Esophagus squamous epithelium (tissue), 5 donors: ENCODE results near the gene INPP5F. TPM values are rescaled to one million over a fixed set of nuclear protein-coding genes. Genes with fewer than 3 reads are reported as not detected.
"Not testable (repeated sequence)": the region's sequence is repeated elsewhere in the genome, so short reads cannot be mapped to it uniquely, and the experiment has no call there.

Experiments used
- DNase-seq: peaks from one replicate; lab custom pipeline; 2025; lab: John Stamatoyannopoulos, UW
- H3K27ac ChIP-seq, 4 donors: fragments of 200-600 bp; sonication (generic); one replicate each; pipeline ENCODE4 v1.5.1; 2016 to 2019; ENCODE audit warnings: mild to moderate bottlenecking in 1 of 4
- H3K27me3 ChIP-seq, 4 donors: fragments of 200-600 bp; sonication (generic); 1 replicate in 3 of 4; 2 replicates in 1 of 4; pipeline versions ENCODE4 v1.5.1 to v1.6.0; 2017 to 2021; ENCODE audit warnings: antibody characterized with exemption in 1 of 4
- H3K36me3 ChIP-seq, 3 donors: fragments of 200-600 bp; sonication (generic); one replicate each; pipeline ENCODE4 v1.5.1; 2016 to 2019
- H3K4me1 ChIP-seq, 3 donors: fragments of 200-600 bp; sonication (generic); one replicate each; pipeline ENCODE4 v1.5.1; 2017 to 2019
- H3K4me3 ChIP-seq, 4 donors: fragments of 200-600 bp; sonication (generic); 1 replicate in 3 of 4; 2 replicates in 1 of 4; pipeline ENCODE4 v1.5.1; 2016 to 2019; ENCODE audit warnings: mild to moderate bottlenecking in 2 of 4, moderate library complexity in 1 of 4
- H3K9me3 ChIP-seq, 3 donors: fragments of 200-600 bp; sonication (generic); one replicate each; pipeline ENCODE4 v1.5.1; 2016 to 2019
- POLR2A ChIP-seq, 4 donors: fragments of 450-650 bp; IDR thresholded peaks; one replicate each; pipeline ENCODE4 v1.6.1; 2017; ENCODE audit warnings: antibody characterized with exemption in 4 of 4, mild to moderate bottlenecking in 4 of 4, moderate library complexity in 3 of 4
- WGBS, 2 donors: methylation state at CpG; one replicate each; pipeline ENCODE4 v1.1.5; 2018; 5-methylcytosine and 5-hydroxymethylcytosine counted together
- intact Hi-C: fragments of 100-400 bp; cut with DNase I; formaldehyde crosslinking; loops from one replicate; pipeline ENCODE4 v1.15.0; 2022
- total RNA-seq, 4 donors: library from RNA; depleted of rRNA; stranded (reverse); fragments of >200 nt; gene quantifications; one replicate each; pipeline ENCODE4 v1.1.0, GENCODE V29; 2016
- TF ChIP-seq, protein P1 (sequence below), 6 experiments: fragments of 450-650 bp in 4 of 6; fragments of 200-600 bp in 2 of 6; sonication (generic) in 2 of 6; IDR thresholded peaks; one replicate each; pipeline ENCODE4 v1.5.1; 2016 to 2019; ENCODE audit warnings: antibody characterized with exemption in 6 of 6, mild to moderate bottlenecking in 4 of 6, moderate library complexity in 4 of 6
- donor health status: DM: yes; HTN: yes; CAD: no.

Gene INPP5F
- total RNA-seq, 4 donors from 2014 or later: 5.3 to 11.4 (median 9.4) TPM

DNA sequence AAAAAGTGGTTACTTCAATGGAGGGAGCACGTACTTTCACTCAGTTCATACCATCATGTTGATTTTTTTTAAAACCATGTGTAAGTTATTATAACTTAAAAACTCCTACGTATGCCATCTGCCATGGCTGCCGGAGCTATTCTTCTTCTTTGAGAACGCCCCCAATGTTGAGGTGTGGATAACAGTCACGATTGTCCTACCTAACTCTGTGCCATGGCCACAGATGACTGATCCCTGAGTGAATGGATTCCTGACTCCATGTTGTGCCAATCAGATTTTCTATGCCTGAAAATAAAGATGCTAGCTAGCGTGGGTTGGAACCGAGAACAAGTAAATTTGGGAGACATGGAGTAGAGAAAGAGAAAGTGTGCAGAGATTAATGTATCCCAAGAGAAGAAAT lies 141.5 kb downstream of the INPP5F start:
- WGBS, 2 donors: 78 to 80% methylated on average over 7 of the region's 7 CpGs
- intact Hi-C loops: loop anchor here (10.0 kb wide), 2 partner anchors 123 to 183 kb away; no protein-coding TSS in a partner anchor
- Histone ChIP-seq H3K27ac (no peak overlapping the region), H3K4me1 (peaks cover 6 to 49% (median 17%) of the 10 kb centered on the region in 3 donors), H3K4me3 (no peak overlapping the region), H3K27me3 (no peaks in the 10 kb centered on the region), H3K9me3 (no peaks in the 10 kb centered on the region), H3K36me3 (no peaks in the 10 kb centered on the region)
- TF ChIP-seq POLR2A (IDR thresholded peaks at IDR 0.05): no peak
- TF ChIP-seq, protein P1, sequence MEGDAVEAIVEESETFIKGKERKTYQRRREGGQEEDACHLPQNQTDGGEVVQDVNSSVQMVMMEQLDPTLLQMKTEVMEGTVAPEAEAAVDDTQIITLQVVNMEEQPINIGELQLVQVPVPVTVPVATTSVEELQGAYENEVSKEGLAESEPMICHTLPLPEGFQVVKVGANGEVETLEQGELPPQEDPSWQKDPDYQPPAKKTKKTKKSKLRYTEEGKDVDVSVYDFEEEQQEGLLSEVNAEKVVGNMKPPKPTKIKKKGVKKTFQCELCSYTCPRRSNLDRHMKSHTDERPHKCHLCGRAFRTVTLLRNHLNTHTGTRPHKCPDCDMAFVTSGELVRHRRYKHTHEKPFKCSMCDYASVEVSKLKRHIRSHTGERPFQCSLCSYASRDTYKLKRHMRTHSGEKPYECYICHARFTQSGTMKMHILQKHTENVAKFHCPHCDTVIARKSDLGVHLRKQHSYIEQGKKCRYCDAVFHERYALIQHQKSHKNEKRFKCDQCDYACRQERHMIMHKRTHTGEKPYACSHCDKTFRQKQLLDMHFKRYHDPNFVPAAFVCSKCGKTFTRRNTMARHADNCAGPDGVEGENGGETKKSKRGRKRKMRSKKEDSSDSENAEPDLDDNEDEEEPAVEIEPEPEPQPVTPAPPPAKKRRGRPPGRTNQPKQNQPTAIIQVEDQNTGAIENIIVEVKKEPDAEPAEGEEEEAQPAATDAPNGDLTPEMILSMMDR (IDR thresholded peaks at IDR 0.05): no peak
- DNase-seq: no peak

DNA sequence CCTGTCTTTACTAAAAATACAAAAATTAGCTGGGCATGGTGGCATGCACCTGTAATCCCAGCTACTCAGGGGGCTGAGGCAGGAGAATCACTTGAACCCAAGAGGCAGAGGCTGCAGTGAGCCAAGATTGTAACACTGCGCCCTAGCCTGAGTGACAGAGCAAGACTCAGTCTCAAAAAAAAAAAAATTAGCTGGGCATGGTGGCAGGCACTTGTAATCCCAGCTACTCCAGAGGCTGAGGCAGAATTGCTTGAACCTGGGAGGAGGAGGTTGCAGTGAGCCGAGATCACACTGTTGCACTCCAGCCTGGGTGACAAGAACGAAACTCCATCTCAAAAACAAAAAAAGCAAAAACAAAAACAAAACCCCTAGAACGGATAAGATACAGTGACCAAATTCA lies 143.5 kb downstream of the INPP5F start:
- DNase-seq, H3K27me3 ChIP-seq, H3K36me3 ChIP-seq, H3K27ac ChIP-seq, H3K9me3 ChIP-seq, H3K4me3 ChIP-seq: not testable (repeated sequence)
- intact Hi-C loops: loop anchor here (10.0 kb wide), 2 partner anchors 125 to 185 kb away; no protein-coding TSS in a partner anchor
- WGBS, 2 donors: 56 to 77% methylated on average over 4 of the region's 4 CpGs
- peaks cover 6 to 59% (median 21%) of the 10 kb centered on the region in 3 donors for H3K4me1 ChIP-seq

DNA sequence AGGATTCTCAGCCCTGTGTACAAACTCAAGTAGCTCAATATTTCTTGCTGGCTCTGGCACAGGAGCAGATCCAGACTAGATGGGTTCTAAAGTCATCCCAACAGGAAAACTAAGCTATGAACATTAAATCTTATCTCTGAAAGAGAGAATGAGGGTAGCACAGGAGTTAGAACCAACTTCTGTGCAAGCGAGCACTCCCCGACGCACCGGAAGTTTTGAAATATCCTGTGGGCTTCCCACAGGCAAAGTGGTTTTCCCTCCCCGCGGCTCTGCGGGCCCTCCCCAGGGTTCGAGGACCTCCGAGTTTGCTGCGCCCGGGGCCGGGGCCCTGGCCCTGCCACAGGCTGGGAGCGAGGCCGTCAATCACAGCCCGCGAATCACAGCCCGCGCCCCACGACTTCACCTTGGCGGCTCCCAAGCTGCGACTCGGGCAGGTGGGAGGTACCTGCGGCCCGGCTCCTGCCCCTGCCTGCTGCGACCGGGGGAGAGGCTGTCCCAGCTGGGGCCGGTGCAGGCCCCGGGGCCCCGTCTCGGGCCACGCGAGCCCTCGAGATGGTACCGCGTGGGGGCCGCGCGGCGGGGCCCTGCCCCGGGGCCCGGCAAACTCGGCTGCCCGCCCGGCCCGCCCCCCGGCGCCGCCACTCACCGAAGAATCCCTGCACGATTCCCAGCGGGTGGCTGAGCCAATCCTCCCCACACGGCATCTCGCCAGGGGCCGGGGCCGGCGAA lies 146.2 kb downstream of the INPP5F start:
- H3K27me3 ChIP-seq: no peaks in the 10 kb centered on the region
- peak overlapping the region; percentile 78 to 97 (median 92) for H3K4me3 ChIP-seq
- intact Hi-C loops: no loop called here
- no peaks in the 10 kb centered on the region for H3K36me3 ChIP-seq
- H3K4me1 ChIP-seq: peaks cover 6 to 40% (median 21%) of the 10 kb centered on the region in 3 donors
- peak overlapping the region; percentile 94 to 98 (median 96) for H3K27ac ChIP-seq
- DNase-seq: no peak
- H3K9me3 ChIP-seq: no peaks in the 10 kb centered on the region
- TF ChIP-seq, protein P1 (IDR thresholded peaks at IDR 0.05): no peak
- TF ChIP-seq POLR2A (IDR thresholded peaks at IDR 0.05): peak in 1 of 4 donors; percentile 7
- WGBS, 2 donors: 2% methylated on average over 9 of the region's 56 CpGs; no CpG with 5 or more reads in 1 of the 2 donors

DNA sequence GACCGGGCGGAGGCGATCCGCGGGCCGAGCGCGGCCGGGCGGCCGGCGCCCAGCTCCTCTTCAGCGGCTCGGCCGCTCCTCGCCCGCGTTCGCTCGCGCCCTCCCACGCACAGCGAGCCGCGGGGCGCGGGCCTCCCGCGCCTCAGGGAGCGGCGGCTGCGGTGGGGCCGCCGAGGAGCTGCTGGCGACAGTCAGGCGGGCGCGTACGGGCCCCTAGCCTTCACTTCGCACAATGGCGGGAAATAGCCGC lies 146.7 kb downstream of the INPP5F start, which contains the start of gene MCMBP:
Gene MCMBP, minus strand, starts transcription at position 234 of the 250 bp plus-strand sequence. CDS start 259 bp downstream, outside the sequence.
- intact Hi-C loops: no loop called here
- peak in 2 of 4 donors; percentile 4 to 84 for TF ChIP-seq POLR2A (IDR thresholded peaks at IDR 0.05)
- TF ChIP-seq, protein P1 (IDR thresholded peaks at IDR 0.05): no peak

DNA sequence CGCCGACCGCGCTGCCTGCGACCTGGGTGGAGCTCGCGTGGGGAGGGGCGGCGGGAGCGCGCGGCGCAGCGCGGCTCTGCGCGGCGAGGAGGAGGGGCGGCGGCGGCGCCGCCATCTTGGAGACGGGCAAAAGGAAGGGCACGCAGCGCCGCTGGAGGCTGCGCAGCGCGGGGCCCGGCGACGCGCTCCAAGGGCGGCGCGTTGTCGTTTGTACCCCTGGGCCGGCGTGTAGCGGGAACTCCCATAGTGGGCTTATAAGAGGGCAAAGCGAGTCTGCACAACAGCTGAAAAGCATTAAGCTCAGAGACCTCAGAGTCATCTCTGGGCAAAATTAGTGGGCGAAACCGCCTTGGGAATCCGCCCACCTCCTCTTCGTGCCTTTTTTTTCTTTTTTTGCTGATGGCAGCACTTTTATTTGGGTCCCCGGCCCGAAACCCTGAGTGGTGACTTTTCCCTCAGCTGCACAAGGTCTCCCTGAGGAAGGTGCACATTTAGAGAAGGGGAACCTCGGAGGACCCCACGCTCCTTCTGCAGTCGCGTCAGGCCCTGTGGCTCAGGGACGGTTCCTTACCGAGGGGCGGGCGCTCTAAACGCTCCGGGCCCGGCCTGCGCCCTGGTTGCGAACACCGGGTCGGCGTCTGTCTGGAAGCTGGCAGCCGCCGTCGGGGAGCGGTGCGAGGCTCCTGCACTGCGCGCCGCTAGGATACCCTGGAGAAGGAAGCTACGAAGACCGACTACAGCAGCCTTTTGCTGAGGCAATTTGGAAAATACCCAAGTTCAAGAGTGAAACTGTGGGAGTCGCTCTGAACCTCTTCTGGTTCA lies 147.2 kb downstream of the INPP5F start:
- peak overlapping the region; percentile 94 to 98 (median 96) for H3K27ac ChIP-seq
- TF ChIP-seq, protein P1 (IDR thresholded peaks at IDR 0.05): peak in 1 of 6 experiments; percentile 7
- TF ChIP-seq POLR2A (IDR thresholded peaks at IDR 0.05): peak in 2 of 4 donors; percentile 45 to 67
- no peaks in the 10 kb centered on the region for H3K36me3 ChIP-seq
- intact Hi-C loops: no loop called here
- peak; percentile 28 for DNase-seq
- no peaks in the 10 kb centered on the region for H3K9me3 ChIP-seq
- 0% methylated on average over 7 to 25 of the region's 75 CpGs for WGBS, 2 donors
- H3K27me3 ChIP-seq: no peaks in the 10 kb centered on the region
- H3K4me1 ChIP-seq: peaks cover 6 to 40% (median 21%) of the 10 kb centered on the region in 3 donors
- H3K4me3 ChIP-seq: peak overlapping the region; percentile 78 to 97 (median 92)

More for the DNA sequence above, 146.7 kb downstream of the INPP5F start, which contains the start of gene MCMBP:
- H3K4me1 ChIP-seq: peaks cover 6 to 40% (median 21%) of the 10 kb centered on the region in 3 donors
- peak within 1 kb of the TSS; percentile 78 to 97 (median 92) for H3K4me3 ChIP-seq
- H3K9me3 ChIP-seq: no peaks in the 10 kb centered on the region
- WGBS, 2 donors: no CpG with 5 or more reads among the region's 42 CpGs
- no peaks in the 10 kb centered on the region for H3K27me3 ChIP-seq
- H3K36me3 ChIP-seq: no peaks in the 10 kb centered on the region
- peak within 1 kb of the TSS; percentile 94 to 98 (median 96) for H3K27ac ChIP-seq
- no peak for DNase-seq
